ENCODE measurements around the gene MEF2C.
"Not testable (repeated sequence)": the region's sequence is repeated elsewhere in the genome, so short reads cannot be mapped to it uniquely, and the experiment has no call there.

MEF2C gene

GRCh38 chr5:88862547-88863175, 20.3 kb downstream of the MEF2C start:
- no peak for DNase-seq

GRCh38 chr5:88861231-88861630, 21.8 kb downstream of the MEF2C start:
- DNase-seq = no peak

GRCh38 chr5:88860501-88860900, 22.5 kb downstream of the MEF2C start:
- no peak for DNase-seq

GRCh38 chr5:88858392-88858791, 24.6 kb downstream of the MEF2C start:
- no peak for DNase-seq

GRCh38 chr5:88856381-88856780, 26.6 kb downstream of the MEF2C start:
- not testable (repeated sequence) for DNase-seq

GRCh38 chr5:88854769-88855168, 28.2 kb downstream of the MEF2C start:
- DNase-seq = no peak

GRCh38 chr5:88847420-88847819, 35.6 kb downstream of the MEF2C start:
- DNase-seq = no peak

- DNase-seq = no peak
Measured at GRCh38 chr5:88846434-88846833, 36.5 kb downstream of the MEF2C start.

- DNase-seq = no peak
Measured at GRCh38 chr5:88845081-88845697, 37.8 kb downstream of the MEF2C start.

GRCh38 chr5:88842784-88843183, 40.2 kb downstream of the MEF2C start:
- DNase-seq = no peak

GRCh38 chr5:88841212-88841611, 41.8 kb downstream of the MEF2C start:
- DNase-seq = no peak

GRCh38 chr5:88840495-88840894, 42.5 kb downstream of the MEF2C start:
- DNase-seq = no peak

- no peak for DNase-seq
Measured at GRCh38 chr5:88839238-88839637, 43.7 kb downstream of the MEF2C start.

GRCh38 chr5:88838500-88838899, 44.5 kb downstream of the MEF2C start:
- no peak for DNase-seq

- DNase-seq = no peak
Measured at GRCh38 chr5:88837817-88838216, 45.2 kb downstream of the MEF2C start.

- no peak for DNase-seq
Measured at GRCh38 chr5:88837222-88837621, 45.8 kb downstream of the MEF2C start.

GRCh38 chr5:88836195-88836838, 46.7 kb downstream of the MEF2C start:
- DNase-seq = peak in 2 of 56 donors; percentile 0 to 4

GRCh38 chr5:88834499-88834898, 48.5 kb downstream of the MEF2C start:
- DNase-seq = no peak

- DNase-seq = no peak
Measured at GRCh38 chr5:88834131-88834462, 48.9 kb downstream of the MEF2C start.

- peak in 9 of 56 donors; percentile 2 to 26 (median 11) for DNase-seq
Measured at GRCh38 chr5:88833371-88834130, 49.4 kb downstream of the MEF2C start.

GRCh38 chr5:88831816-88832215, 51.2 kb downstream of the MEF2C start:
- no peak for DNase-seq

- DNase-seq = no peak
Measured at GRCh38 chr5:88830567-88830966, 52.4 kb downstream of the MEF2C start.
